Stimulated activated naive B cell treated with anti-CD40 and anti-IgM and Interleukin-4, amounts not matched to agents 10 μg/mL and 1 μg/mL and 100 μg/mL, for 72 hours (primary cell): ENCODE measurements around the gene SESN3.
"Not testable (repeated sequence)": the region's sequence is repeated elsewhere in the genome, so short reads cannot be mapped to it uniquely, and the experiment has no call there.

ENCODE experiments used
- ATAC-seq, 2 donors: fragments of 150-1000 bp; cut with Tn5 transposase; replicated peaks; 2 replicates each; pipeline ENCODE4 v1.10.0; 2021; ENCODE audit warnings: moderate library complexity in 1 of 2
- DNase-seq: peaks from one replicate; pipeline ENCODE4 v3.0.0; 2021
- H3K27ac Mint-ChIP-seq: one replicate; pipeline ENCODE4 v1.8.0; 2022; ENCODE audit warnings: mild to moderate bottlenecking, mixed read lengths
- H3K27me3 Mint-ChIP-seq, 2 donors: one replicate each; pipeline ENCODE4 v1.8.0; 2022; ENCODE audit warnings: mixed read lengths in 2 of 2
- H3K36me3 Mint-ChIP-seq, 2 donors: one replicate each; pipeline ENCODE4 v1.8.0; 2022; ENCODE audit warnings: mixed read lengths in 2 of 2, mild to moderate bottlenecking in 1 of 2
- H3K4me1 Mint-ChIP-seq, 2 donors: one replicate each; pipeline ENCODE4 v1.8.0; 2022; ENCODE audit warnings: mixed read lengths in 2 of 2, mild to moderate bottlenecking in 1 of 2
- H3K4me3 Mint-ChIP-seq, 2 donors: one replicate each; pipeline ENCODE4 v1.8.0; 2022; ENCODE audit warnings: mild to moderate bottlenecking in 2 of 2, mixed read lengths in 2 of 2, moderate library complexity in 1 of 2
- H3K9me3 Mint-ChIP-seq, 2 donors: one replicate each; pipeline ENCODE4 v1.8.0; 2022; ENCODE audit warnings: mixed read lengths in 2 of 2, mild to moderate bottlenecking in 1 of 2

SESN3 gene

GRCh38 chr11:95242845-95243605 lies 12.0 kb upstream of the SESN3 start:
- Mint-ChIP-seq H3K27ac (peak overlapping the region; percentile 77), H3K36me3 (no peaks in the 10 kb centered on the region), H3K27me3 (no peaks in the 10 kb centered on the region), H3K4me1 (peaks cover 32 to 33% of the 10 kb centered on the region in 2 donors), H3K4me3 (peak overlapping the region in 1 of 2 donors; percentile 11), H3K9me3 (no peaks in the 10 kb centered on the region)
- ATAC-seq (no peak), DNase-seq (no peak)

- Mint-ChIP-seq H3K36me3 (no peaks in the 10 kb centered on the region), H3K4me3 (peak overlapping the region; percentile 46 to 62), H3K27ac (peak overlapping the region; percentile 78), H3K27me3 (no peaks in the 10 kb centered on the region), H3K4me1 (peaks cover 31 to 32% of the 10 kb centered on the region in 2 donors), H3K9me3 (no peaks in the 10 kb centered on the region)
- DNase-seq (no peak), ATAC-seq (peak; percentile 79 to 88)
Observed at GRCh38 chr11:95242091-95242844, 11.3 kb upstream of the SESN3 start.

- no peak for DNase-seq
- no peaks in the 10 kb centered on the region for H3K9me3 Mint-ChIP-seq
- ATAC-seq: peak; percentile 59 to 78
- no peaks in the 10 kb centered on the region for H3K36me3 Mint-ChIP-seq
- peak overlapping the region; percentile 46 to 62 for H3K4me3 Mint-ChIP-seq
- H3K27me3 Mint-ChIP-seq: no peaks in the 10 kb centered on the region
- peak overlapping the region; percentile 78 for H3K27ac Mint-ChIP-seq
- H3K4me1 Mint-ChIP-seq: peaks cover 31 to 32% of the 10 kb centered on the region in 2 donors
Observed at GRCh38 chr11:95241681-95242081, 10.7 kb upstream of the SESN3 start.

- Mint-ChIP-seq H3K36me3 (no peaks in the 10 kb centered on the region), H3K27me3 (no peaks in the 10 kb centered on the region), H3K4me3 (no peak overlapping the region), H3K27ac (no peak overlapping the region), H3K4me1 (peaks cover 24 to 30% of the 10 kb centered on the region in 2 donors), H3K9me3 (peaks cover 0 to 2% of the 10 kb centered on the region in 2 donors)
- ATAC-seq (no peak), DNase-seq (no peak)
Observed at GRCh38 chr11:95239871-95240649, 9.1 kb upstream of the SESN3 start.

- Mint-ChIP-seq H3K4me1 (peaks cover 11 to 26% of the 10 kb centered on the region in 2 donors), H3K27ac (no peak overlapping the region)
- peak; percentile 4 to 6 for ATAC-seq
Observed at GRCh38 chr11:95232666-95233065, 1.7 kb upstream of the SESN3 start.

GRCh38 chr11:95231881-95232605 lies 1.0 kb upstream of the SESN3 start:
- H3K4me1 Mint-ChIP-seq: peaks cover 11 to 26% of the 10 kb centered on the region in 2 donors
- peaks cover 0 to 2% of the 10 kb centered on the region in 2 donors for H3K9me3 Mint-ChIP-seq
- no peaks in the 10 kb centered on the region for H3K27me3 Mint-ChIP-seq
- peaks cover 0 to 3% of the 10 kb centered on the region in 2 donors for H3K36me3 Mint-ChIP-seq
- H3K4me3 Mint-ChIP-seq: no peak overlapping the region
- DNase-seq: peak; percentile 84
- peak; percentile 68 to 69 for ATAC-seq
- no peak overlapping the region for H3K27ac Mint-ChIP-seq

More at GRCh38 chr11:95232666-95233065, 1.7 kb upstream of the SESN3 start:
- peaks cover 0 to 3% of the 10 kb centered on the region in 2 donors for H3K36me3 Mint-ChIP-seq
- H3K27me3 Mint-ChIP-seq: no peaks in the 10 kb centered on the region
- DNase-seq: no peak
- H3K4me3 Mint-ChIP-seq: no peak overlapping the region
- peaks cover 0 to 2% of the 10 kb centered on the region in 2 donors for H3K9me3 Mint-ChIP-seq

- Mint-ChIP-seq H3K27ac (no peak overlapping the region), H3K9me3 (no peaks in the 10 kb centered on the region), H3K4me1 (peaks cover 18 to 23% of the 10 kb centered on the region in 2 donors), H3K36me3 (peaks cover 5 to 6% of the 10 kb centered on the region in 2 donors), H3K4me3 (no peak overlapping the region), H3K27me3 (no peaks in the 10 kb centered on the region)
- DNase-seq (no peak), ATAC-seq (peak in 1 of 2 donors; percentile 1)
Observed at GRCh38 chr11:95230810-95231126, 234 bp downstream of the SESN3 start.

GRCh38 chr11:95229993-95230809 lies 801 bp downstream of the SESN3 start:
- H3K36me3 Mint-ChIP-seq: peaks cover 7 to 11% of the 10 kb centered on the region in 2 donors
- H3K4me3 Mint-ChIP-seq: no peak overlapping the region
- H3K4me1 Mint-ChIP-seq: peaks cover 21% of the 10 kb centered on the region in 2 donors
- H3K9me3 Mint-ChIP-seq: no peaks in the 10 kb centered on the region
- H3K27ac Mint-ChIP-seq: peak overlapping the region; percentile 94
- ATAC-seq: peak in 1 of 2 donors; percentile 1
- H3K27me3 Mint-ChIP-seq: no peaks in the 10 kb centered on the region
- peak; percentile 7 for DNase-seq

- DNase-seq (no peak), ATAC-seq (no peak)
- H3K27me3 Mint-ChIP-seq: no peaks in the 10 kb centered on the region
- H3K36me3 Mint-ChIP-seq: peaks cover 4 to 11% of the 10 kb centered on the region in 2 donors
- H3K4me1 Mint-ChIP-seq: peaks cover 16 to 19% of the 10 kb centered on the region in 2 donors
- no peak overlapping the region for H3K4me3 Mint-ChIP-seq
- no peaks in the 10 kb centered on the region for H3K9me3 Mint-ChIP-seq
- H3K27ac Mint-ChIP-seq: peak overlapping the region; percentile 94
Observed at GRCh38 chr11:95229199-95229992, 1.6 kb downstream of the SESN3 start.

GRCh38 chr11:95228081-95228749 lies 2.8 kb downstream of the SESN3 start:
- no peaks in the 10 kb centered on the region for H3K27me3 Mint-ChIP-seq

GRCh38 chr11:95227060-95227459 lies 3.9 kb downstream of the SESN3 start:
- peaks cover 13 to 25% of the 10 kb centered on the region in 2 donors for H3K4me1 Mint-ChIP-seq
- DNase-seq, H3K9me3 Mint-ChIP-seq, H3K27me3 Mint-ChIP-seq, H3K27ac Mint-ChIP-seq, ATAC-seq: not testable (repeated sequence)
- H3K4me3 Mint-ChIP-seq: peak overlapping the region in 1 of 2 donors; percentile 14
- H3K36me3 Mint-ChIP-seq: peaks cover 7 to 15% of the 10 kb centered on the region in 2 donors

More at GRCh38 chr11:95228081-95228749, 2.8 kb downstream of the SESN3 start:
- no peak for ATAC-seq
- no peak for DNase-seq
- Mint-ChIP-seq H3K36me3 (peaks cover 6 to 12% of the 10 kb centered on the region in 2 donors), H3K4me3 (peak overlapping the region in 1 of 2 donors; percentile 28), H3K27ac (no peak overlapping the region), H3K9me3 (no peaks in the 10 kb centered on the region), H3K4me1 (peaks cover 14 to 17% of the 10 kb centered on the region in 2 donors)

GRCh38 chr11:95222817-95223216 lies 8.2 kb downstream of the SESN3 start:
- Mint-ChIP-seq H3K4me1 (peaks cover 11 to 26% of the 10 kb centered on the region in 2 donors), H3K27ac (no peak overlapping the region)
- ATAC-seq: peak; percentile 53 to 59

More at GRCh38 chr11:95222817-95223216, 8.2 kb downstream of the SESN3 start:
- Mint-ChIP-seq H3K4me3 (no peak overlapping the region), H3K36me3 (peaks cover 14 to 35% of the 10 kb centered on the region in 2 donors), H3K9me3 (peaks cover 1 to 4% of the 10 kb centered on the region in 2 donors), H3K27me3 (no peaks in the 10 kb centered on the region)
- DNase-seq: no peak
